Panc1 (cell line): ENCODE results near the gene RGN.

Experiments used
- CTCF ChIP-seq: fragments of 450-650 bp; IDR thresholded peaks from 2 replicates; pipeline ENCODE4 v1.5.1; 2017; ENCODE audit warnings: mild to moderate bottlenecking
- POLR2AphosphoS5 ChIP-seq: IDR thresholded peaks from 2 replicates; pipeline ENCODE4 v1.6.1; 2012; ENCODE audit warnings: mild to moderate bottlenecking, low read depth, low read length, moderate library complexity
- TF ChIP-seq, protein P1 (sequence below), 2 experiments: IDR thresholded peaks; 2 replicates each; pipeline ENCODE4 v1.6.1; 2011 to 2012; ENCODE audit warnings: low read depth in 2 of 2, control low read depth in 1 of 2, low read length in 1 of 2, mild to moderate bottlenecking in 1 of 2, moderate library complexity in 1 of 2; ENCODE audit not compliant: insufficient read depth in 1 of 2

- TF ChIP-seq CTCF = no peak
- TF ChIP-seq, protein P1, sequence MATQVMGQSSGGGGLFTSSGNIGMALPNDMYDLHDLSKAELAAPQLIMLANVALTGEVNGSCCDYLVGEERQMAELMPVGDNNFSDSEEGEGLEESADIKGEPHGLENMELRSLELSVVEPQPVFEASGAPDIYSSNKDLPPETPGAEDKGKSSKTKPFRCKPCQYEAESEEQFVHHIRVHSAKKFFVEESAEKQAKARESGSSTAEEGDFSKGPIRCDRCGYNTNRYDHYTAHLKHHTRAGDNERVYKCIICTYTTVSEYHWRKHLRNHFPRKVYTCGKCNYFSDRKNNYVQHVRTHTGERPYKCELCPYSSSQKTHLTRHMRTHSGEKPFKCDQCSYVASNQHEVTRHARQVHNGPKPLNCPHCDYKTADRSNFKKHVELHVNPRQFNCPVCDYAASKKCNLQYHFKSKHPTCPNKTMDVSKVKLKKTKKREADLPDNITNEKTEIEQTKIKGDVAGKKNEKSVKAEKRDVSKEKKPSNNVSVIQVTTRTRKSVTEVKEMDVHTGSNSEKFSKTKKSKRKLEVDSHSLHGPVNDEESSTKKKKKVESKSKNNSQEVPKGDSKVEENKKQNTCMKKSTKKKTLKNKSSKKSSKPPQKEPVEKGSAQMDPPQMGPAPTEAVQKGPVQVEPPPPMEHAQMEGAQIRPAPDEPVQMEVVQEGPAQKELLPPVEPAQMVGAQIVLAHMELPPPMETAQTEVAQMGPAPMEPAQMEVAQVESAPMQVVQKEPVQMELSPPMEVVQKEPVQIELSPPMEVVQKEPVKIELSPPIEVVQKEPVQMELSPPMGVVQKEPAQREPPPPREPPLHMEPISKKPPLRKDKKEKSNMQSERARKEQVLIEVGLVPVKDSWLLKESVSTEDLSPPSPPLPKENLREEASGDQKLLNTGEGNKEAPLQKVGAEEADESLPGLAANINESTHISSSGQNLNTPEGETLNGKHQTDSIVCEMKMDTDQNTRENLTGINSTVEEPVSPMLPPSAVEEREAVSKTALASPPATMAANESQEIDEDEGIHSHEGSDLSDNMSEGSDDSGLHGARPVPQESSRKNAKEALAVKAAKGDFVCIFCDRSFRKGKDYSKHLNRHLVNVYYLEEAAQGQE (IDR thresholded peaks at IDR 0.05; ENCODE audit: insufficient read depth in 1 of 2, low read depth in 2 of 2, low read length in 1 of 2) = no peak
- TF ChIP-seq POLR2AphosphoS5 = peak; percentile 70
Measured at GRCh38 chrX:47129157-47129898, 51.1 kb downstream of the RGN start.
